Dermis microvascular lymphatic vessel endothelial cell (primary cell): ENCODE results near the gene POLG2. TPM values are rescaled to one million over a fixed set of nuclear protein-coding genes. Genes with fewer than 3 reads are reported as not detected.

Experiments used
- DNase-seq, 2 donors: peaks; one replicate each; pipeline versions ENCODE4 v3.0.0 to v3.0.0-alpha.2; 2010; ENCODE audit warnings: low read depth in 2 of 2
- total RNA-seq: library from RNA; depleted of rRNA; stranded (reverse); fragments of >200 nt; gene quantifications from 2 replicates; pipeline ENCODE4 v1.2.1, GENCODE V29; 2014

Gene POLG2
- 3.7 and 4.7 TPM in 2 replicates for total RNA-seq

GRCh38 chr17:64496786-64497564 is at the start of gene POLG2:
POLG2 (minus strand) TSS chr17:64497054; CDS start chr17:64496968, 86 bp downstream.
- peak; percentile 75 to 93 for DNase-seq

- DNase-seq = no peak
Measured at GRCh38 chr17:64544742-64545141, 47.9 kb upstream of the POLG2 start.

GRCh38 chr17:64540118-64540776 is 43.4 kb upstream of the POLG2 start:
- no peak for DNase-seq

GRCh38 chr17:64538508-64539130 is 41.8 kb upstream of the POLG2 start:
- no peak for DNase-seq

- DNase-seq = no peak
Measured at GRCh38 chr17:64537488-64537887, 40.6 kb upstream of the POLG2 start.

- DNase-seq = no peak
Measured at GRCh38 chr17:64536913-64537312, 40.1 kb upstream of the POLG2 start.

- peak in 1 of 2 donors; percentile 2 for DNase-seq
Measured at GRCh38 chr17:64535357-64535756, 38.5 kb upstream of the POLG2 start.

GRCh38 chr17:64534187-64534586 is 37.3 kb upstream of the POLG2 start:
- peak in 1 of 2 donors; percentile 31 for DNase-seq

- no peak for DNase-seq
Measured at GRCh38 chr17:64533784-64534183, 36.9 kb upstream of the POLG2 start.

GRCh38 chr17:64532409-64532808 is 35.6 kb upstream of the POLG2 start:
- DNase-seq = no peak

GRCh38 chr17:64531955-64532371 is 35.1 kb upstream of the POLG2 start:
- DNase-seq = no peak

- peak in 1 of 2 donors; percentile 13 for DNase-seq
Measured at GRCh38 chr17:64529221-64529620, 32.4 kb upstream of the POLG2 start.

- DNase-seq = no peak
Measured at GRCh38 chr17:64527914-64528313, 31.1 kb upstream of the POLG2 start.

- no peak for DNase-seq
Measured at GRCh38 chr17:64520359-64520758, 23.5 kb upstream of the POLG2 start.

GRCh38 chr17:64519601-64520000 is 22.7 kb upstream of the POLG2 start:
- peak in 1 of 2 donors; percentile 35 for DNase-seq

- no peak for DNase-seq
Measured at GRCh38 chr17:64515829-64516228, 19.0 kb upstream of the POLG2 start.

- DNase-seq = no peak
Measured at GRCh38 chr17:64515419-64515818, 18.6 kb upstream of the POLG2 start.

- DNase-seq = no peak
Measured at GRCh38 chr17:64509179-64509578, 12.3 kb upstream of the POLG2 start.

GRCh38 chr17:64508683-64509082 is 11.8 kb upstream of the POLG2 start:
- DNase-seq = no peak

- peak; percentile 83 to 84 for DNase-seq
Measured at GRCh38 chr17:64507413-64507782, 10.5 kb upstream of the POLG2 start.

- DNase-seq = peak; percentile 97 to 98
Measured at GRCh38 chr17:64506576-64507412, 9.9 kb upstream of the POLG2 start, which contains the start of gene CEP95. CEP95 (plus strand) TSS chr17:64506977; CDS start chr17:64507098, 121 bp downstream.
